ENCODE measurements around the gene SLC9A5. TPM values are rescaled to one million over a fixed set of nuclear protein-coding genes. Genes with fewer than 3 reads are reported as not detected.

The SLC9A5 gene
- total and polyA plus RNA-seq, 9 of the 15 experiments (the other 6 are each of a cell fraction or from before 2014, with no cell fraction given) = 0.06 to 3.1 (median 1.2) TPM

GRCh38 chr16:67279296-67280089, 30.7 kb downstream of the SLC9A5 start, which contains the start of gene PLEKHG4 (continued):
- peak; percentile 39 for TF ChIP-seq NEUROD1 (IDR thresholded peaks at IDR 0.05; ENCODE audit: borderline replicate concordance, low read depth, low read length, partially characterized antibody)
- TF ChIP-seq ID3 (CRISPR knock-in tag; IDR thresholded peaks at IDR 0.05) = no peak
- peak; percentile 65 for TF ChIP-seq ID3 (tag; IDR thresholded peaks at IDR 0.05)
- TF ChIP-seq FOXK1 (CRISPR knock-in tag; IDR thresholded peaks at IDR 0.05; ENCODE audit: borderline replicate concordance) = no peak; the same call in 1 of the 2 replicates
- TF ChIP-seq ELK3 (CRISPR knock-in tag; IDR thresholded peaks at IDR 0.05) = no peak
- no peak; the same call in 1 of the 2 replicates for TF ChIP-seq C11orf30 (IDR thresholded peaks at IDR 0.05; ENCODE audit: low read depth)
- TF ChIP-seq ZNF347 (CRISPR knock-in tag; IDR thresholded peaks at IDR 0.05; ENCODE audit: low read depth) = no peak
- no peak for TF ChIP-seq TAF9B (IDR thresholded peaks at IDR 0.05; ENCODE audit: partially characterized antibody)
- peak; percentile 71 for TF ChIP-seq KDM5B (IDR thresholded peaks at IDR 0.05; ENCODE audit: insufficient replicate concordance, low read depth, low read length)
- TF ChIP-seq ZBTB11 (CRISPR knock-in tag; IDR thresholded peaks at IDR 0.05) = peak; percentile 11 to 93 (median 71); a peak in 4 of 6 replicates
- TF ChIP-seq CHD2 (IDR thresholded peaks at IDR 0.05; ENCODE audit: low read depth, low read length) = no peak
- TF ChIP-seq ERF (CRISPR knock-in tag; IDR thresholded peaks at IDR 0.05) = peak; percentile 88; the same call in 1 of the 2 replicates
- TF ChIP-seq FOXJ3 (CRISPR knock-in tag; IDR thresholded peaks at IDR 0.05) = no peak
- TF ChIP-seq, protein P1, sequence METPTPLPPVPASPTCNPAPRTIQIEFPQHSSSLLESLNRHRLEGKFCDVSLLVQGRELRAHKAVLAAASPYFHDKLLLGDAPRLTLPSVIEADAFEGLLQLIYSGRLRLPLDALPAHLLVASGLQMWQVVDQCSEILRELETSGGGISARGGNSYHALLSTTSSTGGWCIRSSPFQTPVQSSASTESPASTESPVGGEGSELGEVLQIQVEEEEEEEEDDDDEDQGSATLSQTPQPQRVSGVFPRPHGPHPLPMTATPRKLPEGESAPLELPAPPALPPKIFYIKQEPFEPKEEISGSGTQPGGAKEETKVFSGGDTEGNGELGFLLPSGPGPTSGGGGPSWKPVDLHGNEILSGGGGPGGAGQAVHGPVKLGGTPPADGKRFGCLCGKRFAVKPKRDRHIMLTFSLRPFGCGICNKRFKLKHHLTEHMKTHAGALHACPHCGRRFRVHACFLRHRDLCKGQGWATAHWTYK (CRISPR knock-in tag; IDR thresholded peaks at IDR 0.05) = peak; percentile 90
- peak; percentile 20; the same call in 1 of the 2 replicates for TF ChIP-seq NFE2 (IDR thresholded peaks at IDR 0.05; ENCODE audit: low read depth)
- no peak for TF ChIP-seq NCOA1 (IDR thresholded peaks at IDR 0.05; ENCODE audit: low read depth)
- no peak for TF ChIP-seq ETV1 (tag; conservative IDR thresholded peaks at IDR 0.05; ENCODE audit: low read depth)
- no peak for TF ChIP-seq ZNF511 (CRISPR knock-in tag; IDR thresholded peaks at IDR 0.05)
- peak; percentile 88; the same call in 1 of the 2 replicates for TF ChIP-seq PHB (CRISPR knock-in tag; IDR thresholded peaks at IDR 0.05)
- no peak for TF ChIP-seq BACH1 (tag; IDR thresholded peaks at IDR 0.05)

Measured in K562 (cell line).